CD4-positive, alpha-beta memory T cell (primary cell): ENCODE results near the gene STYXL1. TPM values are rescaled to one million over a fixed set of nuclear protein-coding genes. Genes with fewer than 3 reads are reported as not detected.

Experiments
- CTCF ChIA-PET: fragments of 350-600 bp; sonication (Branson Sonifier 250); formaldehyde crosslinking; loops from one replicate; lab custom pipeline; 2021; ENCODE audit warnings: inconsistent platforms; ENCODE audit not compliant: partially characterized antibody; lab: Charles Lee
- POLR2A ChIA-PET: fragments of 350-600 bp; sonication (Branson Sonifier 250); formaldehyde crosslinking; loops from one replicate; lab custom pipeline; 2021; ENCODE audit not compliant: partially characterized antibody; lab: Charles Lee
- DNase-seq, 5 donors: peaks; one replicate each; pipeline versions ENCODE4 v3.0.0 to v3.0.0-alpha.2; 2020 to 2022; ENCODE audit warnings: mixed read lengths in 1 of 5
- H3K27ac ChIP-seq: one replicate; pipeline ENCODE4 v1.7.0; 2013; ENCODE audit warnings: low read depth, low read length
- H3K27me3 ChIP-seq: 2 replicates; pipeline ENCODE4 v1.7.0; 2013; ENCODE audit warnings: mild to moderate bottlenecking, low read length, moderate library complexity; ENCODE audit not compliant: insufficient read depth
- H3K36me3 ChIP-seq: 2 replicates; pipeline ENCODE4 v1.7.0; 2013; ENCODE audit warnings: mild to moderate bottlenecking, low read length, moderate library complexity; ENCODE audit not compliant: insufficient read depth
- H3K4me1 ChIP-seq: 2 replicates; pipeline ENCODE4 v1.7.0; 2013; ENCODE audit warnings: mild to moderate bottlenecking, low read length, moderate library complexity; ENCODE audit not compliant: insufficient read depth
- H3K4me3 ChIP-seq, 2 donors: one replicate each; pipeline ENCODE4 v1.7.0; 2013; ENCODE audit warnings: low read length in 2 of 2, mild to moderate bottlenecking in 1 of 2
- H3K9me3 ChIP-seq, 2 donors: one replicate each; pipeline ENCODE4 v1.7.0; 2013; ENCODE audit warnings: low read length in 2 of 2, control low read depth in 1 of 2; ENCODE audit not compliant: control insufficient read depth in 1 of 2
- H3K27ac Mint-ChIP-seq, 7 donors: one replicate each; pipeline ENCODE4 v1.8.0; 2020 to 2021; ENCODE audit warnings: mixed read lengths in 7 of 7, mild to moderate bottlenecking in 6 of 7, inconsistent platforms in 3 of 7, moderate library complexity in 3 of 7
- H3K27me3 Mint-ChIP-seq, 2 donors: one replicate each; pipeline ENCODE4 v1.8.0; 2020 to 2021; ENCODE audit warnings: mixed read lengths in 2 of 2
- H3K36me3 Mint-ChIP-seq, 2 donors: one replicate each; pipeline ENCODE4 v1.8.0; 2020 to 2021; ENCODE audit warnings: mixed read lengths in 2 of 2, inconsistent platforms in 1 of 2, mild to moderate bottlenecking in 1 of 2
- H3K4me1 Mint-ChIP-seq, 4 donors: one replicate each; pipeline ENCODE4 v1.8.0; 2020 to 2021; ENCODE audit warnings: mixed read lengths in 4 of 4, mild to moderate bottlenecking in 1 of 4
- H3K4me3 Mint-ChIP-seq, 8 donors: one replicate each; pipeline ENCODE4 v1.8.0; 2020 to 2021; ENCODE audit warnings: mixed read lengths in 8 of 8, mild to moderate bottlenecking in 7 of 8, moderate library complexity in 6 of 8, inconsistent platforms in 3 of 8
- H3K9me3 Mint-ChIP-seq, 8 donors: one replicate each; pipeline ENCODE4 v1.8.0; 2020 to 2021; ENCODE audit warnings: mixed read lengths in 8 of 8, mild to moderate bottlenecking in 5 of 8, inconsistent platforms in 3 of 8, moderate library complexity in 1 of 8
- intact Hi-C: fragments of 100-400 bp; cut with micrococcal nuclease; formaldehyde crosslinking; loops from one replicate; pipeline ENCODE4 v1.15.1; 2023
- polyA plus RNA-seq, 2 donors: library from polyadenylated mRNA; unstranded; fragments of 300-500 nt; fragmentation: Illumina TruSeq; gene quantifications; one replicate each; pipeline ENCODE4 v1.2.3, GENCODE V29; 2021
- total RNA-seq, 2 experiments: library from RNA; stranded (reverse); gene quantifications; one replicate each; pipeline ENCODE4 v1.2.3, GENCODE V29; 2021

Gene STYXL1
- total and polyA plus RNA-seq, 4 experiments from 2014 or later: 18.9 to 71.0 (median 33.7) TPM

GRCh38 chr7:76050545-76050944, 2.7 kb upstream of the STYXL1 start:
- H3K4me3 ChIP-seq: no peak overlapping the region
- peaks cover 44% of the 10 kb centered on the region for H3K4me1 ChIP-seq
- Mint-ChIP-seq H3K27ac (peak overlapping the region; percentile 17 to 91 (median 72)), H3K27me3 (no peaks in the 10 kb centered on the region), H3K9me3 (peaks cover 0 to 3% (median 0%) of the 10 kb centered on the region in 8 donors), H3K4me3 (peak overlapping the region in 5 of 8 donors; percentile 24 to 56 (median 46)), H3K4me1 (peaks cover 29 to 61% (median 41%) of the 10 kb centered on the region in 4 donors), H3K36me3 (peaks cover 12 to 42% of the 10 kb centered on the region in 2 donors)
- H3K27me3 ChIP-seq: no peaks in the 10 kb centered on the region
- H3K36me3 ChIP-seq: peaks cover 10% of the 10 kb centered on the region
- no peak for DNase-seq
- H3K9me3 ChIP-seq: no peaks in the 10 kb centered on the region
- ChIA-PET CTCF (interaction anchor here (0.8 kb wide), 1 partner anchor 30 kb away, joined by 3 read pairs; no protein-coding TSS in a partner anchor), POLR2A (no interaction called here)
- intact Hi-C loops: no loop called here
- H3K27ac ChIP-seq: no peak overlapping the region

DNA sequence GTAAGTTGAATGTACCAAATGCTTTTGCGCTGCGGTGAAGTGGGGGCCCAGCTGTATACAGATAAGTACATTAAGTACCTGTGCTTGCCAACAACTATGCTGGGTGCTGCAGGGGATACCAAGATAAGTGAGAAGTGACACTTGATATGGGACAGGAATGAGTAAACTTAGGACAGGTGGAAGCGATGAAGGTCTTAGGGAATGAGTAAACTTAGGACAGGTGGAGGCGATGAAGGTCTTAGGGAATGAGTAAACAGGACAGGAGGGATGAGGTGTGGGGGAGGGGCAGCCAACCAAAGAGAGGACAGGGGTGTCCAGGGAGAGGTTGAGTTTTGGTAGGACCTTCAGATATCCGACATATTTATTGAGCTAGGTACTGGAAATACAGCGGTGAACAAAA, 1.5 kb upstream of the STYXL1 start:
- Mint-ChIP-seq H3K9me3 (peaks cover 0 to 3% (median 0%) of the 10 kb centered on the region in 8 donors), H3K27me3 (no peaks in the 10 kb centered on the region), H3K27ac (peak overlapping the region in 5 of 7 donors; percentile 2 to 98 (median 77)), H3K4me3 (peak overlapping the region in 7 of 8 donors; percentile 20 to 98 (median 91)), H3K4me1 (peaks cover 36 to 70% (median 50%) of the 10 kb centered on the region in 4 donors), H3K36me3 (peaks cover 12 to 39% of the 10 kb centered on the region in 2 donors)
- intact Hi-C loops: no loop called here
- no peak for DNase-seq
- Histone ChIP-seq H3K4me3 (no peak overlapping the region), H3K27ac (peak overlapping the region; percentile 92), H3K36me3 (peaks cover 3% of the 10 kb centered on the region), H3K27me3 (no peaks in the 10 kb centered on the region), H3K4me1 (peaks cover 44% of the 10 kb centered on the region), H3K9me3 (no peaks in the 10 kb centered on the region)
- POLR2A ChIA-PET: interaction anchor here (1.0 to 2.4 kb wide), 3 partner anchors 117 to 134 kb away, joined by 3 to 24 read pairs (median 15); partner anchors contain the start of gene POR
- CTCF ChIA-PET: no interaction called here

- no peaks in the 10 kb centered on the region for H3K36me3 ChIP-seq
- H3K36me3 Mint-ChIP-seq: peaks cover 12 to 36% of the 10 kb centered on the region in 2 donors
- H3K9me3 Mint-ChIP-seq: peaks cover 0 to 3% (median 0%) of the 10 kb centered on the region in 8 donors
- POLR2A ChIA-PET: interaction anchor here (0.6 to 2.4 kb wide), 12 partner anchors 8 to 1873 kb away, joined by 3 to 24 read pairs (median 6); partner anchors contain the start of genes HIP1, POR, RHBDD2 and YWHAG
- H3K4me3 ChIP-seq: peak overlapping the region; percentile 42 to 92
- H3K4me3 Mint-ChIP-seq: peak overlapping the region; percentile 91 to 99 (median 97)
- H3K27me3 ChIP-seq: no peaks in the 10 kb centered on the region
- intact Hi-C loops: no loop called here
- H3K4me1 ChIP-seq: peaks cover 44% of the 10 kb centered on the region
- CTCF ChIA-PET: interaction anchor here (1.3 kb wide), 1 partner anchor 29 kb away, joined by 3 read pairs; no protein-coding TSS in a partner anchor
- peak overlapping the region; percentile 91 to 98 (median 95) for H3K27ac Mint-ChIP-seq
- peak overlapping the region; percentile 92 for H3K27ac ChIP-seq
- no peaks in the 10 kb centered on the region for H3K9me3 ChIP-seq
- peaks cover 36 to 70% (median 50%) of the 10 kb centered on the region in 4 donors for H3K4me1 Mint-ChIP-seq
- DNase-seq: peak in 1 of 5 donors; percentile 23
- no peaks in the 10 kb centered on the region for H3K27me3 Mint-ChIP-seq
Observed at GRCh38 chr7:76048668-76048988, 828 bp upstream of the STYXL1 start.

GRCh38 chr7:76047305-76047810, 442 bp downstream of the STYXL1 start:
- Mint-ChIP-seq H3K9me3 (peaks cover 0 to 3% (median 0%) of the 10 kb centered on the region in 8 donors), H3K4me1 (peaks cover 32 to 67% (median 45%) of the 10 kb centered on the region in 4 donors)

GRCh38 chr7:76044375-76044865, 3.4 kb downstream of the STYXL1 start:
- intact Hi-C loops: no loop called here
- Histone ChIP-seq H3K36me3 (no peaks in the 10 kb centered on the region), H3K9me3 (no peaks in the 10 kb centered on the region), H3K4me1 (peaks cover 22% of the 10 kb centered on the region), H3K27ac (no peak overlapping the region), H3K4me3 (no peak overlapping the region), H3K27me3 (no peaks in the 10 kb centered on the region)
- Mint-ChIP-seq H3K27ac (no peak overlapping the region), H3K9me3 (peaks cover 0 to 3% (median 0%) of the 10 kb centered on the region in 8 donors), H3K4me1 (peaks cover 22 to 44% (median 31%) of the 10 kb centered on the region in 4 donors), H3K27me3 (no peaks in the 10 kb centered on the region), H3K4me3 (peak overlapping the region in 2 of 8 donors; percentile 30 to 50), H3K36me3 (peaks cover 4 to 16% of the 10 kb centered on the region in 2 donors)
- ChIA-PET POLR2A (interaction anchor here (1.0 kb wide), 1 partner anchor 9 kb away, joined by 3 read pairs; no protein-coding TSS in a partner anchor), CTCF (no interaction called here)
- DNase-seq: no peak

More at GRCh38 chr7:76047305-76047810, 442 bp downstream of the STYXL1 start:
- peak overlapping the region; percentile 42 to 92 for H3K4me3 ChIP-seq
- H3K4me3 Mint-ChIP-seq: peak overlapping the region; percentile 95 to 99 (median 98)
- peaks cover 12 to 28% of the 10 kb centered on the region in 2 donors for H3K36me3 Mint-ChIP-seq
- peak in 2 of 5 donors; percentile 3 to 12 for DNase-seq
- peaks cover 44% of the 10 kb centered on the region for H3K4me1 ChIP-seq
- ChIA-PET POLR2A (interaction anchor here (0.5 to 2.4 kb wide), 12 partner anchors 9 to 1967 kb away, joined by 3 to 24 read pairs (median 6); partner anchors contain the start of genes HIP1, POR, RHBDD2 and TMEM120A), CTCF (interaction anchor here (0.9 to 1.6 kb wide), 3 partner anchors 10 to 131 kb away, joined by 3 read pairs; no protein-coding TSS in a partner anchor)
- no peaks in the 10 kb centered on the region for H3K9me3 ChIP-seq
- intact Hi-C loops: no loop called here
- H3K27ac Mint-ChIP-seq: peak overlapping the region; percentile 91 to 98 (median 98)
- H3K27me3 Mint-ChIP-seq: no peaks in the 10 kb centered on the region
- peak overlapping the region; percentile 92 for H3K27ac ChIP-seq
- no peaks in the 10 kb centered on the region for H3K36me3 ChIP-seq
- no peaks in the 10 kb centered on the region for H3K27me3 ChIP-seq

DNA sequence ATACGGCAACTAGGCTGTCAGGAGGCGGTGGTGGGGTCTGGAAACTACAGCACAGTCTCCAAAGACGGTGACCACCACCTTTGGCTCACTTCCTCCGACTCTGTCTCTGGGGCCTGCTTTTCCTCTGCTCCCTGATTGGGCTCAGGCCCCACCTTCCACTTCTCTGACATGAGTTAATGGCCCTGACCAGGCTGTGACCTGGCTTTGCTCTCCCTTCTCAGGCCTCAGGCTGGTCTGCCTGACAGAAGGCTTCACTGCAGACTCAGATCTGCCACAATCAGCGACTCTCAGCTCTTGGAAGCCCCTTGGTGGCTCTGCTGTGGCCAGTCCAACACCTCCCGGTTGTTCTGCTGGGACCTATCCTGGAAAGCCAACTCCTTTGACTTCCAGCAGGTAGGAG, 7.7 kb downstream of the STYXL1 start:
- ChIA-PET CTCF (interaction anchor here (0.6 to 1.2 kb wide), 2 partner anchors 9 to 20 kb away, joined by 3 to 4 read pairs; no protein-coding TSS in a partner anchor), POLR2A (no interaction called here)
- no peaks in the 10 kb centered on the region for H3K36me3 ChIP-seq
- no peaks in the 10 kb centered on the region for H3K9me3 Mint-ChIP-seq
- no peak overlapping the region for H3K4me3 Mint-ChIP-seq
- H3K27ac ChIP-seq: no peak overlapping the region
- intact Hi-C loops: no loop called here
- no peaks in the 10 kb centered on the region for H3K4me1 ChIP-seq
- DNase-seq: no peak
- H3K9me3 ChIP-seq: no peaks in the 10 kb centered on the region
- peaks cover 10 to 17% (median 11%) of the 10 kb centered on the region in 4 donors for H3K4me1 Mint-ChIP-seq
- no peaks in the 10 kb centered on the region for H3K27me3 Mint-ChIP-seq
- H3K36me3 Mint-ChIP-seq: peaks cover 0 to 6% of the 10 kb centered on the region in 2 donors
- H3K4me3 ChIP-seq: no peak overlapping the region
- H3K27me3 ChIP-seq: no peaks in the 10 kb centered on the region
- H3K27ac Mint-ChIP-seq: peak overlapping the region in 2 of 7 donors; percentile 22 to 55

DNA sequence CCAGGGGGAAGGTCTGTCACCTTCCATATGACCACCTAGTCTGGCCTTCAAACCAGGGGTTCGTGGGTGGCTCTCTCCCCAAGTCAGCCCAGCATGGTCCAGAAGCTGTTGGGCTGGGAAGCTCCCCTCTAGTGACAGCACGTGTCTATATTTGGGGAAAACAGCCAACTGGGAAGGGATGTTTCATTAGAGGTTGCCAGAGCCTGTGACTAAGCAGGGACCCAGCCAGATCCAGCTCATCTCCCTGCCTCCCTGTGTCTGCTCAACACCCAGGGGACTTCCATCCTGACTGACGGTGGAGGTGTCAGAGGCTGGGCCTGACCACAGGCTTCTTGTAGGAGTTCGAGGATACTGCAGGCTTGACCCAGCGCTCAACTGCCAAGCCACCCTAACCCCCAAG, 10.5 kb downstream of the STYXL1 start:
- no peak overlapping the region for H3K4me3 Mint-ChIP-seq
- H3K27me3 Mint-ChIP-seq: no peaks in the 10 kb centered on the region
- CTCF ChIA-PET: interaction anchor here (0.8 to 1.0 kb wide), 2 partner anchors 10 to 171 kb away, joined by 3 read pairs; partner anchors contain the start of genes MDH2 and STYXL1

More for the DNA sequence above, 10.5 kb downstream of the STYXL1 start:
- Histone ChIP-seq H3K27ac (no peak overlapping the region), H3K4me3 (no peak overlapping the region), H3K9me3 (no peaks in the 10 kb centered on the region), H3K4me1 (no peaks in the 10 kb centered on the region), H3K36me3 (no peaks in the 10 kb centered on the region), H3K27me3 (no peaks in the 10 kb centered on the region)
- Mint-ChIP-seq H3K4me1 (peaks cover 6 to 10% (median 9%) of the 10 kb centered on the region in 4 donors), H3K27ac (no peak overlapping the region), H3K36me3 (no peaks in the 10 kb centered on the region), H3K9me3 (no peaks in the 10 kb centered on the region)
- no peak for DNase-seq
- POLR2A ChIA-PET: interaction anchor here (1.5 kb wide), 1 partner anchor 10 kb away, joined by 4 read pairs; the partner anchor contains the start of genes MDH2 and STYXL1
- intact Hi-C loops: no loop called here
